IPS-18c (cell line): ENCODE measurements around the gene BHLHA15.

Experiments
- H3K4me3 ChIP-seq: 2 replicates; pipeline ENCODE4 v1.7.0; 2013; ENCODE audit warnings: low read depth, mild to moderate bottlenecking, low read length, moderate library complexity; ENCODE audit not compliant: insufficient read depth
- H3K9me3 ChIP-seq: one replicate; pipeline ENCODE4 v1.6.1; 2013; ENCODE audit warnings: mild to moderate bottlenecking, low read length, moderate library complexity; ENCODE audit not compliant: control insufficient read depth, insufficient read depth

The BHLHA15 gene

GRCh38 chr7:98249106-98249505 lies 37.9 kb downstream of the BHLHA15 start:
- no peak overlapping the region for H3K4me3 ChIP-seq
- H3K9me3 ChIP-seq = no peaks in the 10 kb centered on the region

DNA sequence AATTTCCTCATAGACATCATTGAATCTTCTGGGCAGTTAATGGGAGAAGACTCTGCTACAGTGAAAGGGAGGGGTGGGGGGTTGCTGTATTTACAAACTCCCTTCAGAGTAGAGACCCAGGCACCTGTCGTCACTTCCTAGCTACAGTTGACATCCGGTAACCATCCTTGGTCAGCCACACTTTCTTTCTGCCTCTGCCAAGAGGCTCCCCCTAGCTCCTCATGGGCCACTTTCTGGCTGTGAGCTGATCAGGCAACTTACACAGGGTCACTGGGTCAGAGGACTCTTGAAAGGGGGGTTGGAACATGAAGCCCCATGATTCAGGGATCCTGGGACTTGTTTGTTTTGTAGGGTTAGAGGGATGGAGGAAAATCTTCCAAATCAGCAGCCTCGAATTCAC lies 39.5 kb downstream of the BHLHA15 start:
- Histone ChIP-seq H3K4me3 (no peak overlapping the region), H3K9me3 (no peaks in the 10 kb centered on the region)

- Histone ChIP-seq H3K9me3 (no peaks in the 10 kb centered on the region), H3K4me3 (peak overlapping the region; percentile 94)
Observed at GRCh38 chr7:98251231-98251600, 40.0 kb downstream of the BHLHA15 start.

DNA sequence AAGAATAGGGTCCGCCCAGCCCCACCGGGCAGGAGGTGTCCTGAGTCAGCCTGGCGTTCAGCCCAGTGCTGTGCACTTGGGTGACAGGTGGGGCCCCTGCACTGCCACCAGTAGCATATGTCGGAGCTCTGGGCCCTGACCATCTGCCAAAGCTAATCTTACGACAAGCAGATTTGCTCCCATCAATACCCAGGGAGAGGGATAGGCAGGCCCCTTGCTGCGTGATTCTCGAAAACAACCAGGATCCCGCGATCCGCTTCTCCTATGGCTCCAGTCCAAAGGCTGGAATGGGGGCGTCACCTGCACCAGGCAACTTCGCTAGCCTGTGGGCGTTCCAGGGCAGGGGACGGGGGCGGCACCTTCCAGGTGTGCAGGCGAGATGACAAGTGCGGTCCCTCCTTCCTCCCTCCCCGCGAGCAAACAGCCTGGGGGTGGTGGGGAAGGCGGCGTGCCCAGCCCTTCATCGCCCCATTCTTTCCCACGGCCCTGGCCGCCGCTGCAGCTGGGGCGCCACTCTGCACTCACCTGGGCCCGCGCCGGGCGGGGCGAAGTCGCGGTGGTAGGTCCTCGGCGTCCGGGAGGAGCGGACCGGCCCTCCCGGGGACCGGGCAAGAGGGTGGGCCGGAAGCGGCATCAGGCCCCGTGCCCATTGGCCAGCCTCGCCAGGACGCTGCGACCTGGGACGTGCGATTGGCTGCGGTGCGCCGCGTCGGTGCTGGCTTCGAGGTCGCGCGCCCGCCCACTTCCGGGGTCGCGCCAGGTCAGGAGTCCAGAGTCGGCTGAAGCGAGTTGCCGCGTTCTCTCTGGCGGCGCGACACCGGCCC lies 40.6 kb downstream of the BHLHA15 start, which contains the start of gene TECPR1:
TSS of gene TECPR1 (minus strand) at position 632 of the 824 bp plus-strand sequence. CDS start 6,086 bp downstream, outside the sequence.
- peak within 1 kb of the TSS; percentile 94 for H3K4me3 ChIP-seq
- H3K9me3 ChIP-seq = no peaks in the 10 kb centered on the region

- H3K4me3 ChIP-seq = peak overlapping the region; percentile 94
- no peaks in the 10 kb centered on the region for H3K9me3 ChIP-seq
Observed at GRCh38 chr7:98252425-98253054, 41.3 kb downstream of the BHLHA15 start.

DNA sequence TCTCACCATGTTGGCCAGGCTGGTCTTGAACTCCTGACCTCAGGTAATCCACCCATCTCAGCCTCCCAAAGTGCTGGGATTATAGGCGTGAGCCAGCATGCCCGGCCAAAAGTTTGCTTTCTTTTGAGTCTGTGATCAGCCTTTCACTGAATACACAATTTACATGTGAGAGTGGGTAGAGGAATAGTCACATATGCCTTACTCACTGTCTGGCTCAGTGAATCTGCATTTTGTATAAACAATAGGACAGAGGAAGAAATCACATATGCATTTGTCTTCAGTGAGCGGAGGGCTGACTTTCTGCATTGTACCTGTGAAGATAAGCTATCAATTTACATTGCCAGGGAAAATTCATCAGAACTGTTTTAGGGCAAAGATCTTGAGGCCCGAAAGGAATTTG lies 43.3 kb downstream of the BHLHA15 start:
- H3K4me3 ChIP-seq = no peak overlapping the region
- no peaks in the 10 kb centered on the region for H3K9me3 ChIP-seq

DNA sequence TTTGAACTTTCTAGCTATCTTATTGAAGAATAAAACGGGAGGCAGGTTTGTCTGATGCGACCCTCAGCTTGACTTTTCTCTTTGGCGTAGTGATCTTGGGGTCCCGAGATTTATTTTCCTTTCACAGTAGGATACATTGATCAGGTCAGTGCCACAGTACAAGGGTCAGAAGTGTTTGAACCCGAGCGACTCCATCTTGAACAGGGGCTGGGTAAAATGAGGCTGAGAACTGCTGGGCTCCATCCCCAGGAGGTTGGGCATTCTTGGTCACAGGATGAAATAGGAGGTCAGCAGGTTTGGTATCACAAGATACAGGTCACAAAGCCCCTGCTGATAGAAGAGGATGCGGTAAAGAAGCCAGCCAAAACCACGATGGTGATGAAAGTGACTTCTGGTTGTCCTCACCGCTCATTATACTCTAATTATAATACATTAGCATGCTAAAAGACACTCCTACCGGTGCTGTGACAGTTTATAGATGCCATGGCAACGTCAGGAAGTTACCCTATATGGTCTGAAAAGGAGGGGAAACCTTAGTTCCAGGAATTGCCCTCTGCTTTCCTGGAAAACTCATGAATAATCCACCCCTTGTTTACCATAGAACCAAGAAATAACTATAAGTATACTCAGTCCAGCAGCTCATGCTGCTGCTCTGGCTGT lies 43.8 kb downstream of the BHLHA15 start:
- Histone ChIP-seq H3K4me3 (no peak overlapping the region), H3K9me3 (no peaks in the 10 kb centered on the region)

- H3K4me3 ChIP-seq = no peak overlapping the region
- H3K9me3 ChIP-seq = no peaks in the 10 kb centered on the region
Observed at GRCh38 chr7:98256431-98256830, 45.2 kb downstream of the BHLHA15 start.

GRCh38 chr7:98257701-98258100 lies 46.5 kb downstream of the BHLHA15 start:
- Histone ChIP-seq H3K4me3 (no peak overlapping the region), H3K9me3 (no peaks in the 10 kb centered on the region)
